IPS-18a (cell line): ENCODE measurements around the gene GMDS.

Experiments used
- H3K27ac ChIP-seq: one replicate; pipeline ENCODE4 v1.5.1; 2013; ENCODE audit warnings: low read length
- H3K27me3 ChIP-seq: one replicate; pipeline ENCODE4 v1.6.1; 2013; ENCODE audit warnings: mild to moderate bottlenecking, low read length; ENCODE audit not compliant: control insufficient read depth, insufficient read depth
- H3K36me3 ChIP-seq: one replicate; pipeline ENCODE4 v1.6.1; 2013; ENCODE audit warnings: low read depth, low read length; ENCODE audit not compliant: control insufficient read depth
- H3K4me1 ChIP-seq: one replicate; pipeline ENCODE4 v1.6.1; 2013; ENCODE audit warnings: low read depth, low read length; ENCODE audit not compliant: control insufficient read depth
- H3K4me3 ChIP-seq: one replicate; pipeline ENCODE4 v1.5.1; 2013; ENCODE audit warnings: low read length
- H3K9ac ChIP-seq: one replicate; pipeline ENCODE4 v1.6.1; 2013; ENCODE audit warnings: mild to moderate bottlenecking, low read length, moderate library complexity
- H3K9me3 ChIP-seq: one replicate; pipeline ENCODE4 v1.6.1; 2013; ENCODE audit warnings: low read depth, low read length; ENCODE audit not compliant: control insufficient read depth

Gene GMDS

DNA sequence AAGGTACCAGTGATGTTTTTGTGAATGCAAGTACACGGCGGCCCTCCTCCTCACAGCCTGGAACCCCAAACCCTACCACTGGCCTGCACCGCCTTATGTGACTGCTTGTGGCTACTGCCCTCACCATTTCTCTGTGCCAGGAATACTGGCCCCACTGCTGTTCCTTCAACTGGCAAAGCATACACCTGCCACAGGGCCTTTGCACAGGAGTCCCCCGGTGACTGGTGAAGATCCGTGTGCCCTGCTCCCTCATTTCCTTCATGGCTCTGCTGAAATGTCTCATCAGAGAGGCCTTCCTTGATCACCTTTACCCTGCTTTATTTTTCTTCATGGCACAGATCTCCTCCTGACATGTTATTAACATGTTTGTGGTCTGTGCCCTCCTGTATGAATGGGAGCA lies 581.9 kb downstream of the GMDS start:
- no peaks in the 10 kb centered on the region for H3K27me3 ChIP-seq
- H3K9me3 ChIP-seq = no peaks in the 10 kb centered on the region
- no peak overlapping the region for H3K9ac ChIP-seq
- H3K4me1 ChIP-seq = no peaks in the 10 kb centered on the region
- no peak overlapping the region for H3K27ac ChIP-seq
- no peaks in the 10 kb centered on the region for H3K36me3 ChIP-seq
- H3K4me3 ChIP-seq = no peak overlapping the region

- Histone ChIP-seq H3K9me3 (no peaks in the 10 kb centered on the region), H3K27ac (no peak overlapping the region), H3K9ac (no peak overlapping the region), H3K36me3 (no peaks in the 10 kb centered on the region), H3K27me3 (no peaks in the 10 kb centered on the region), H3K4me3 (no peak overlapping the region), H3K4me1 (no peaks in the 10 kb centered on the region)
Observed at GRCh38 chr6:1662534-1662933, 582.9 kb downstream of the GMDS start.

DNA sequence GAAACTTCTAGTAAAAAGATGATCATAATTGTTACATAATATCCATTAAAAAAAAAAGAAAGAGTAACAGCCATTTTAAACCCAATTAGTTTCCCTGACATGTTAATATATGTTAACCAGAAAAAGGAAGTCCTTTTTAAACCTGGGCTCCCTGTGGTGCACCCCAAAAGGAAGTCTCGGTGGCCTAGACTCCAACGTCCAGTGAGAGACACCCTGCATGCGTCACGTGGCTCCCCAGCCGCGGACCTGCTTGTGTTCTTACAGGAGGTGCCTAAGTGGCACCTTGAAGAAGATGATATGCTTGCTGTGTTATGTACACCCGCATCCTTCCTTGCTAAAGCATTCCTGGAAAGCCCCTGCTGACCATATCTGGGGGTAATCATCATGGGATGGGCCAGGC lies 585.6 kb downstream of the GMDS start:
- Histone ChIP-seq H3K4me1 (no peaks in the 10 kb centered on the region), H3K27me3 (no peaks in the 10 kb centered on the region), H3K4me3 (no peak overlapping the region), H3K27ac (no peak overlapping the region), H3K9me3 (no peaks in the 10 kb centered on the region), H3K36me3 (no peaks in the 10 kb centered on the region), H3K9ac (no peak overlapping the region)

- Histone ChIP-seq H3K36me3 (no peaks in the 10 kb centered on the region), H3K27me3 (no peaks in the 10 kb centered on the region), H3K9ac (no peak overlapping the region), H3K9me3 (no peaks in the 10 kb centered on the region), H3K4me3 (no peak overlapping the region), H3K27ac (no peak overlapping the region), H3K4me1 (no peaks in the 10 kb centered on the region)
Observed at GRCh38 chr6:1658212-1659005, 587.0 kb downstream of the GMDS start.

GRCh38 chr6:1657771-1658165 lies 587.6 kb downstream of the GMDS start:
- no peak overlapping the region for H3K27ac ChIP-seq
- no peak overlapping the region for H3K4me3 ChIP-seq
- H3K4me1 ChIP-seq = no peaks in the 10 kb centered on the region
- H3K9ac ChIP-seq = no peak overlapping the region
- no peaks in the 10 kb centered on the region for H3K36me3 ChIP-seq
- H3K9me3 ChIP-seq = no peaks in the 10 kb centered on the region
- H3K27me3 ChIP-seq = no peaks in the 10 kb centered on the region

GRCh38 chr6:1657116-1657770 lies 588.2 kb downstream of the GMDS start:
- H3K9me3 ChIP-seq = no peaks in the 10 kb centered on the region
- no peak overlapping the region for H3K4me3 ChIP-seq

DNA sequence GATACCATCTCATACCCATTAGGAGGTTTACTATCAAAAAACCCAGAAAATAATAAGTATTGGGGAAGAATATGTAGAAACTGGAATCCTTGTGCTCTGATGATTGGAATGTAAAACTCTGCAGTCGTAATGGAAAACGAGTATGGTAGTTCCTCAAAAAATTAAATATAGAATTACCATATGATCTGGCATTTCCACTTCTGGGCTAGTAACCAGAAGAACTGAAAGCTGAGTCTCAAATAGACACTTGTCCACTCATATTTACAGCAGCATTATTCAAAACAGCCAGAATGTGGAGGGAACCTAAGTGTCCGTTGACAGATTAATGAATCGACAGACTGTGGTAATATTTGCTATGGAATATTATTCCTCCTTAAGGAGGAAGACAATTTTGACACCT lies 591.4 kb downstream of the GMDS start:
- no peak overlapping the region for H3K4me3 ChIP-seq
- no peak overlapping the region for H3K27ac ChIP-seq
- H3K27me3 ChIP-seq = no peaks in the 10 kb centered on the region
- no peaks in the 10 kb centered on the region for H3K36me3 ChIP-seq
- H3K9ac ChIP-seq = no peak overlapping the region
- no peaks in the 10 kb centered on the region for H3K9me3 ChIP-seq
- no peaks in the 10 kb centered on the region for H3K4me1 ChIP-seq

More at GRCh38 chr6:1657116-1657770, 588.2 kb downstream of the GMDS start:
- Histone ChIP-seq H3K27me3 (no peaks in the 10 kb centered on the region), H3K27ac (no peak overlapping the region), H3K9ac (no peak overlapping the region), H3K4me1 (no peaks in the 10 kb centered on the region), H3K36me3 (no peaks in the 10 kb centered on the region)

DNA sequence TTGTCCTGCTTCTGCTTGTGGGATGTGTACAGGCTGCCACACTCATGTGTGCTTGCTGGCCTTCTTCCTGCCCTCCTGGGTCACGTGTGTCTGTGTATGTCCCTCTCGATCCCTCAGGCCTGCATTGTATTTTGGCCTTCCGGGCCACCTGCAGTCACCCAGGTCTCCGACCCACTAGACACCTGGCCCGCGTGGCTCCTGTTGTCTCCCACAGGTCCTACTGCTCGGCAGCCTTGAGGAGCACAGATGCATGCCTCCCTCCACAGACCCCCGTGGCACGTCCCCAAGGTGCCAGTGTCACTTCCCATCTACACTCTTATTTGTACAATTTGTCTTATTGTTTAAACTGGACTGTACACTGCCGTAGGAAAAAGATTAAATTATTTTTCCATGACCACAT lies 592.6 kb downstream of the GMDS start:
- Histone ChIP-seq H3K9ac (no peak overlapping the region), H3K4me1 (no peaks in the 10 kb centered on the region), H3K9me3 (no peaks in the 10 kb centered on the region), H3K27ac (no peak overlapping the region), H3K36me3 (no peaks in the 10 kb centered on the region), H3K4me3 (no peak overlapping the region), H3K27me3 (no peaks in the 10 kb centered on the region)

GRCh38 chr6:1651362-1651761 lies 594.0 kb downstream of the GMDS start:
- no peaks in the 10 kb centered on the region for H3K9me3 ChIP-seq
- H3K4me1 ChIP-seq = no peaks in the 10 kb centered on the region
- no peak overlapping the region for H3K4me3 ChIP-seq
- H3K27ac ChIP-seq = no peak overlapping the region
- no peak overlapping the region for H3K9ac ChIP-seq
- H3K36me3 ChIP-seq = no peaks in the 10 kb centered on the region
- H3K27me3 ChIP-seq = no peaks in the 10 kb centered on the region

DNA sequence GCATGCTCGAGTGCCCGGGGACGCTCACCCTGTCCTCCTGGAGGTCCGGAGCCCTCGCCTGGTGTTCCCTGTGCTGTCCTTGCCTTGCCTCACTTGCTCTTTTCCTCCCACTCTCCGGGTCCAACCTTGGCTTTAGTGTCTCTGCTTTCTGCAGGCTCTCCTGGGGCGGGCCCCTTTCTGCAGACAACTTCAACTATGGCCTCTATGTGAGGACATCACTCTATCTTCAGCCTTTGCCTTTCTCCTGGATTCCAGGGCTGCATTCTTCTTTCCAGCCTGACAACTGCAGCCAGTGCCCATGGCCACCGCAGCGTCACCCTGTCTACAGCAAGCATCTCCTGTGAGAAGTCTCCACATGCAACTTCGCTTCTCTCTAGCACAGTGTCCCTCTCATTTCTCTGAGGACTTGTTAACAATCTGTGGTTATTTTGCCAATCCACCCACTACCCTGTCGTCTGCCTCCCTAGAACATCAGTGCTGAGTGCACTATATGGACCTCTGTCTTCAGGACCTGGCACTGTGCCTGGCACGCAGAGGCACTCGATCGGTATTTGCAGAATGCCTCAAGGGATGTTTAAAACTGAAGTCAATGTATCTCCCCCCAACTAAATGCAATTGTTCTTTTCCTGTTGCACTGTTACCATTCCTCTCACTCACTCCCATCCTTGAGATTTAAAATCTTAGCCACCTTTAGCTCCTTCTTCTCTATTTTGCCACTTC lies 599.8 kb downstream of the GMDS start:
- no peaks in the 10 kb centered on the region for H3K27me3 ChIP-seq
- H3K9ac ChIP-seq = no peak overlapping the region
- H3K4me1 ChIP-seq = peaks cover 14% of the 10 kb centered on the region
- H3K4me3 ChIP-seq = no peak overlapping the region
- H3K9me3 ChIP-seq = no peaks in the 10 kb centered on the region
- no peaks in the 10 kb centered on the region for H3K36me3 ChIP-seq
- H3K27ac ChIP-seq = no peak overlapping the region

GRCh38 chr6:1644516-1645060 lies 600.8 kb downstream of the GMDS start:
- H3K4me3 ChIP-seq = no peak overlapping the region
- no peak overlapping the region for H3K27ac ChIP-seq
- no peaks in the 10 kb centered on the region for H3K9me3 ChIP-seq
- no peaks in the 10 kb centered on the region for H3K36me3 ChIP-seq
- peaks cover 14% of the 10 kb centered on the region for H3K4me1 ChIP-seq
- no peaks in the 10 kb centered on the region for H3K27me3 ChIP-seq
- no peak overlapping the region for H3K9ac ChIP-seq
